GM18861 (cell line): ENCODE results near the gene ABCA10.
A peak's percentile ranks its signal among the peaks of the same experiment; 100 is the strongest.
"Not testable (repeated sequence)": the region's sequence is repeated elsewhere in the genome, so short reads cannot be mapped to it uniquely, and the experiment has no call there.

Source experiments
- ATAC-seq: cut with Tn5 transposase; IDR thresholded peaks from one replicate; pipeline ENCODE4 v1.9.1; 2021; ENCODE audit not compliant: unreplicated experiment

Gene ABCA10

DNA sequence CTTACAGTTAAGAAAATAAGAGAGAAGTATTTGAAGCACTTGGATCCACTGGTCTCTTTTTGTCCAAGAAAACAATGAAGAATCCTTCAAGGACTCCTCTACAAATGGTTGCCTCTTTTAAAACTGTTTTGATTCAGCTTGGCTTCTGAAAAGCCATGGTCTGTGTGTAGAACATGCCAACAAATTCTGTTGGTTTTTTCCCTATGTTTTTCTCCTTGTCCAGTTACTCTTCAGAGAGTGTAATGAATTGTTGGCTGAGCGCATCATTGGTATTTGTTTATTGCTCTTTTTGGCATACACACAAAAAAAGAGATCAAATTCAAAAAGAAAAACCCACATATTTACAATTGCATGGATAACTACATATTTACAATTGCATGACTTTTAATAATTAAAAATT lies at the start of gene ABCA10:
Gene ABCA10, minus strand, starts transcription at position 249 of the 400 bp plus-strand sequence. CDS start 3,466 bp downstream, outside the sequence.
- no peak for ATAC-seq

DNA sequence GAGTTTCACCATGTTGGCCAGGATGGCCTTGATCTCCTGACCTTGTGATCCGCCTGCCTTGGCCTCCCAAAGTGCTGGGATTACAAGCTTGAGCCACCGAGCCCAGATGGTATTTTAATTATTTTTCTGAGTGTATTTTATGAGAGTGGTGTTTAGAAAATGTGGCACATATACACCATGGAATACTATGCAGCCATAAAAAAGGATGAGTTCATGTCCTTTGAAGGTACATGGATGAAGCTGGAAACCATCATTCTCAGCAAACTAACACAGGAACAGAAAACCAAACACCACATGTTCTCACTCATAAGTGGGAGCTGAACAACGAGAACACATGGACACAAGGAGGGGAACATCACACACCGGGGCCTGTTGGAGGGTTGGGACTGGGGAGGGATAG lies 47.7 kb upstream of the ABCA10 start:
- not testable (repeated sequence) for ATAC-seq

DNA sequence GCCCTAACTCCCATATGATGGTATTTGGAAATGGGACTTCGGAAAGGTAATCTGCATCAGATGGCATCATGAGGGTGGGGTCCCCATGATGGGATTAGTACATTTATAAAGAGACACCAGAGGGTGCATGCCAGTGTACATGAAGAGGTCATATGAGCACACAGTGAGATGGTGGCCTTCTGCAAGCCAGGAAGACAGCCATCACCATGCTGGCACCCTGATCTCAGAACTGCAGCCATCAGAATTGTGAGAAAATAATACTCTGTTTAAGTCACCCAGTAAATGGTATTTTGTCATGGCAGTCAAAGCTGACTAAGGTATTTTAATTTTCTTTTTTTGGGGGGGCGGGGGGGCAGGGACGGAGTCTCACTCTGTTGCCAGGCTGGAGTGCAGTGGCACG lies 47.1 kb upstream of the ABCA10 start:
- ATAC-seq, result no peak

- ATAC-seq, result no peak
These were observed 42.4 kb upstream of the ABCA10 start for GRCh38 chr17:69271023-69271422.

DNA sequence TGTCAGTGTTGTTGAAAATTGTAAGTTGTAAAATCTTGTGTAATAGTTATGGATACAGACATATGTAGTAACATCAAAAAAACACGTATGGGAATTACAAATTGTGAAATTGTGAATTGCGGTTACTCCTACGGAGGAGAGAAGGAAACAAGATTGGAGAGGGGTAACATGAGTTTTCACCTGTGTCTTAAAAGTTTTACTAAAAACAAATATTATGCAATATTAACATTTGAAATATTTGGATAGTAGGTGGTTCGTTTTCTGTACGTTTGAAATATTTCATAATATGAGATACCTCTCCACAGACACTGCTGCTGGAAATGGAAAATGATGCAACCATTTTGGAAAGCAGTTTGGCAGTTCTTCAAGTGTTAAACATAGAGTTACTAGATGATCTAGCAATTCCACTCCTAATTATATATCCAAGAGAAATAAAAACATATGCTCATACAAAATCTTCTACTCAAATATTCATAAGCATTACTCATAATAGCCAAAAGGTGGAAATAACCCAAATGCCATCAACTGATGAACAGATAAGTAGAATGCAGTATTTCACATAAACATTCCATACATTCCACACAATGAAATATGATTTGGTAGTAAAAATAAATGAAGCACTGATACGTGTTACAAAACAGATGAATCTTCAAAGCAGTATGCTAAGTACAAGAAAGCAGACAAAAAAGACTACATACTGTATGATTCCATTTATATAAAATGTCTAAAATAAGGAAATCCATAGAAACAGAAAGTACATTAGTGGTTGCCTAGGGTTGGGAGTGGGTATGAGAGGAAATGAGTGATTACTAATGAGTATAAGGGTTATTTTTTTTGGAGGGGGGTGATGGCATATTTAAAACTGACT lies 40.7 kb upstream of the ABCA10 start:
- ATAC-seq, result no peak

- ATAC-seq, result no peak
These were observed 40.0 kb upstream of the ABCA10 start for GRCh38 chr17:69268543-69269014.

GRCh38 chr17:69267219-69267618 lies 38.6 kb upstream of the ABCA10 start:
- ATAC-seq, result no peak

- no peak for ATAC-seq
These were observed 37.2 kb upstream of the ABCA10 start for GRCh38 chr17:69265873-69266272.

DNA sequence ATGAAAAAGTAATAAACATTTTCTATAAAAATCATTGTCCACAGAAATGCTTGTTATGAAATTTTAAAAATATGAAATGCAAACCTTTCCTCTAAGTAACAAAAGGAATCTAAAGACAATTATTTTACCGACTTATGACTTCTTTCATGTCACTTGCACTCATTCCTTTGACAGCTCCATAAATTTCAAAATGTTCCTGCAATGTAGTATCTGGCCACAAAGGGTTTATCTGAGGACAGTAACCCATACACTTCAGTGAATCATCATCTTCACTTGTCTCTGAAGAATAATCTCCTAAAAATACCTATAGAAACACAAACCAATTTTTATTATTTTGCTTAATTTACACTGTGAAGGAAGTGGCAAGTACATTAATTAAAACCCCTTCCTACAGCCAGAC lies 25.6 kb upstream of the ABCA10 start:
- no peak for ATAC-seq

- no peak for ATAC-seq
These were observed 22.0 kb upstream of the ABCA10 start for GRCh38 chr17:69250641-69251040.

DNA sequence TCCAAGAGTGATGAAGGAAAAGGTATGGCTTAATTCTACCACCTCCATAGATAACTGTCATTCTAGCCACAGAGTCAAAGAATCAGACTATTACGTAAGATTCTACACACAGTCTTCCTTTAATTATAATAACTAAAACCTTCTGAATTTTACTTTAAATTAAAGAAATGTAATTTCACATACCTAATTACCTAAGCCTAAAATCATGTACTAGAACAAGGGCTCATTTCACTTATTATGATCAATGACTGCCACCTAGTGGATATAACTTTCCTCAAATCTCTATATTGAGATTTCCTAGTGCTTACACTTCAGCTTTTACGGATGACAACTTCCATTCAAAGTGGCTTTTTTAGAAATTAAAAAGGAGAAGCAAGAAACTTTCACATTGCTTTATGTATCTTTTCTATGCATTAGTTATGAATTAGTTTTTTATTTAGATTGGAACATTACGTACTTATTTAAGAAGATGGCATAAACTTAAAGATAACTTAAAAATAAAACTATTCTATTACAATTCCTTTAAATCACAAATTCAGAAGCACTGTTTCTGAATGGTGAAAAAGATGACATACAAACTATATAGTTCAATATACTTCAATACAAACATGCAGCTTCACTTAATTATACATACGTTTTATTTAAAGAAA lies 18.2 kb upstream of the ABCA10 start:
- peak; percentile 58 for ATAC-seq

DNA sequence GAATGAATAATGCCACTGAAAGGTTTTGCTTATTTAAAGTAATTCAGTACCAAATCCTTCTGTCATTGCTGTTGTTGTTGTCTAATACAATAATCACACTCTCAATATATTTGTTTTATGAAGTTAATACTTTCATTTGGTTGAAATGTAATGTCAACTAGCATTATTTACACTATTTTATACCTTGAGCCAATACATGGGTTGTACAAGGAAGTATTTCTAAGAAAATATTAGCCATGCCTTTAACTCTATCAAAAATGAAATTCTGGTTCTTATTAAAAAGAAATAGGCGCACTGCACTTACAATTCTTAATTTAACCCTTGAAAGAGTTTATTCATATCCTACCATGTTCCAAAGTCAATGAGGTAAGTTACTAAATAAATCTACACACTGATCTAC lies 17.6 kb upstream of the ABCA10 start:
- ATAC-seq, result no peak

DNA sequence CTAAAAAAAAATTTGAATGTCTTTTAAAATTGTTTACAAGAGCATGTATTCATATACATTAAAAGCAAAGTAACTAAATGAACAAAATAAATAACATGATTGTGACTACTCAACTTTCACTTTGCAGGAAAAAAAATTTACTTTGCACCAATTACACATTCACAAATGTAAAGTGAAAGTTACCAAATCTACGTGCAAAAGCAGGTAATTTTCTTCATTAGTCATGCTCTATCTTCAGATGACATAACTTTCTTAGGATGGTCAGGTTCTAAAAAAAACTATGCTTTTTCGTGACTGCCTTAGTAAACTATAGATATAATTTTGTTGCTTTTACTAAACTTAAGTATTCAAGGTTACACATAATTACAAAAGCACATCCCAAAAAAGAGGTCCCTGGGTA lies 17.0 kb upstream of the ABCA10 start:
- ATAC-seq, result no peak

DNA sequence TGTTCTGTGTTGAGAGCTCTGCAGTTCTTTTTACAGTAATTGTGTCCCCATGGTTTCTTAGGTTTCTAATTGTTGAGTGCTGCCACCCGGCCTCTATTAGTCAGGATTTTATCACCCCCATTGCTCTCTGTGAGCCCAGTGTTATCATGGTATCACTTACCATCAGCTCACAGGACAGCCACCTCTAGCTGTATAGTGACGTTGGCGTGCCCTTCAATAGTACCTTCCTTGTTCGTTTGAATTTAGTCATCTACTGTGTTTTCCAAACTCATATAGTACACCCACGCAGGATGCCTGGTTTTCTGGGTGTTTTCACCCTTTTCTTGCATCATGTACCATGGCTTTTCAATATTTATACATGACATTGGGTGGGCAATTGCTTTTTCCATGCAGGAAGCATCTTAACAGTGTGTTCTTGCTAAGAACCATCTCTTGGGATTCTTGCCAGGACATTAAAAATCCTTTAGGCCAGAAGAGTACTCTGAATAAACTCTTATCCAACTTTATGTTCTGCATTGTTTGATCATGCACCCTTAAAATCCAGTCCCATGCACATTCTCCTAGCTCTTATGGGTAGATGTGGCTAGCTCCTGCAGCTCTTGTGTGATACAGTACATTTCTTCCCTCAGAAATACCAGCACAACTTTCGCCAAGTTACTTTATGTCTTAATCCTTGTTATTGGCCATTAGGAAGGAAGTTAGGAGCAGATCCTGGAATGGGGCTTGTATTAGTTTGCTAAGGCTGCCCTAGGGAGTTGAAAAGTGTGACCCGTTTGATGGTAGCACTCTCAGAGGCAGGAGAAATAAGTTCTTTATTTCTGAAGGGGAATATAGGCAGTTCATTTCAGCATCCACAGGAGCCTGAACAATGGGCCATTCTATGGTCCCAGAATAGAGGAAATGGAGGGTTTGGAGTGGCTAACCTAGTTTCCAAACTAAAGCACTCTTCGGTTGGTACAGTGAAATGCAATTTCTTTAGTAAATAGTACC lies 11.3 kb upstream of the ABCA10 start:
- ATAC-seq, result no peak

DNA sequence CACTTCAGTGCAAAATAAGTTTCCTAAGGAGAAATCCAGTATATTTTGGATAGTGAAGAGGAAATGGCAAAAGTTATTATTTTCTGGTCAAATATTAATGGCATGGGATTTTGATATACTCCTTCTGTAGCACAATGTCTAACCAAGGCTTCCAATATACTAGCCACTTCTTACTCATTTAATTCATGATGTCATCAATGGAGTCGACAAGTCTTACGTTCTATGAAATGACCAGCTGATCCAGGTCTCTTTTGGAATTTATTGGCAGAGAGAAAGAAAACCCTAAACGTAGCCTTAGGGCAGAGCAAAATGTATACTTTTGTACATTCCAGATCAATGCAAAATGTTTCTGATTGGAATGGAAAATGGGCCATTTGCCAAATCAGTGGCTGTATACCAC lies 8.3 kb upstream of the ABCA10 start:
- ATAC-seq, result no peak

- no peak for ATAC-seq
These were observed 7.8 kb upstream of the ABCA10 start for GRCh38 chr17:69236464-69236863.

DNA sequence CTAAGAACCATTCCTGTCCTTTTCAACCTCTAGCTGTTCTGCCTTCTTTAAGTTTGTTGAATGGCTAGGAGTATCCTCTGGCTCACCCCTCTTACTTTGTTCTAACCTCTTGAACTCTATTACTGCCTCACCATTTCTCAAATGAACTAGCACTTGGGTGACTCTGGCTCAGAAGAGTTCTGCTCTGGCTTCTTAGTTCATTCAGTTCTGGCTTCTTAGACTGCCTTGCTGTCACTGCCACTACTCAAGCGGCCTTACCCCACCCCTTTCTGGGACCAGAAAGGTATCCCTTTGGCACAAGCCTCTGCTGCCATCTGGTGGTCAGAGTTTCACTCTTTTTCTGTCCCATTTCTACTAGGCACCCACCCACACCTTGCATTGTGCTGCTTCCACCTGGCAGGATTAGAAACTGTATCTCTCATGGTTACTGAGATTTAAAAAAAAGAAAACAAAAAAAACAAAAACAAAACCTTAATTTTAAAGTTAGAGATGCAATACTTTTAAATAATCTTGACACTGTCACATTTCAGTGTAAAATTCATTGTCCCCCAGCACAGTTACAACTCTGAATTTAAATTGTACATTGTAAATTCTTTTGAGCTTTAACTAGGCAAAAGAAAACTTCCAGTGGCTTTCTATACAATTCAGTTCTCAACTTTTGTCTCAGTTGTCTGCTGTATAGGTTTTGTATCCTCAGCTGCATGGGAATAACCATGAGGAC lies 6.9 kb upstream of the ABCA10 start:
- peak; percentile 90 for ATAC-seq

- ATAC-seq, result no peak
These were observed 4.0 kb upstream of the ABCA10 start for GRCh38 chr17:69232650-69233049.

- ATAC-seq, result no peak
These were observed 2.9 kb upstream of the ABCA10 start for GRCh38 chr17:69231521-69231920.

DNA sequence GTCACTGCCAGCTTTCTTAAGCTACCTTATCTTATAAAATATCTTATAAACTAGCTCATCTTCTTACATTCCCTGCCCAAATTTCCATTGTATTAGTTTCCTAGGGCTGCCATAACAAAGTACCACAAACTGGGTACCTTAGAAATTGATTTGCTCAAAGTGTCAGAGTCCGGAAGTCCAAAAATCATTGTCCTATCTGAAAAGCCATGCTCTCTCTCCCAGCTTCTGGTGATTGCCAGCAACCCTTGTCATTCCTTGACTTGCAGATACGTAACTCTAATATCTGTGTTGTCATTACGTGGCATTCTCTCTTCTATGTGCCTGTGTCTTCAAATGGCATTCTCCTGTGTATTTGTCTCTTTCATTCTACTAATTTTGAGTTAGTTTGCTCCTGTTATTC lies 2.3 kb upstream of the ABCA10 start:
- ATAC-seq, result no peak
